H9 (cell line): ENCODE data around the gene IREB2. TPM values are rescaled to one million over a fixed set of nuclear protein-coding genes. Genes with fewer than 3 reads are reported as not detected.

Experiments
- DNase-seq: peaks from one replicate; pipeline ENCODE4 v3.0.0-alpha.2; 2017
- H2AFZ ChIP-seq: one replicate; pipeline ENCODE4 v1.6.1; 2013; ENCODE audit warnings: mild to moderate bottlenecking, low read length, control low read depth, moderate library complexity
- H2AK5ac ChIP-seq: 2 replicates; pipeline ENCODE4 v1.6.1; 2013; ENCODE audit warnings: low read length, control low read depth, mixed read lengths; ENCODE audit not compliant: insufficient read length
- H2BK120ac ChIP-seq: one replicate; pipeline ENCODE4 v1.6.1; 2013; ENCODE audit warnings: low read depth, mild to moderate bottlenecking, low read length, control low read depth, inconsistent platforms; ENCODE audit not compliant: poor library complexity, severe bottlenecking
- H2BK12ac ChIP-seq: 2 replicates; pipeline ENCODE4 v1.6.1; 2013; ENCODE audit warnings: low read length, control low read depth, mixed read lengths, low read depth; ENCODE audit not compliant: insufficient read length
- H2BK15ac ChIP-seq: 2 replicates; pipeline ENCODE4 v1.6.1; 2013; ENCODE audit warnings: low read depth, low read length, control low read depth
- H2BK20ac ChIP-seq: one replicate; pipeline ENCODE4 v1.6.1; 2013; ENCODE audit warnings: low read depth, mild to moderate bottlenecking, low read length, control low read depth, inconsistent platforms; ENCODE audit not compliant: poor library complexity, severe bottlenecking
- H2BK5ac ChIP-seq: 2 replicates; pipeline ENCODE4 v1.6.1; 2013; ENCODE audit warnings: low read length, control low read depth, mixed read lengths; ENCODE audit not compliant: insufficient read length
- H3K14ac ChIP-seq: 2 replicates; pipeline ENCODE4 v1.6.1; 2013; ENCODE audit warnings: low read length, control low read depth; ENCODE audit not compliant: insufficient read depth
- H3K18ac ChIP-seq: 2 replicates; pipeline ENCODE4 v1.6.1; 2013; ENCODE audit warnings: low read depth, mild to moderate bottlenecking, mixed read lengths, low read length, control low read depth; ENCODE audit not compliant: insufficient read length
- H3K23ac ChIP-seq: 2 replicates; pipeline ENCODE4 v1.6.1; 2013; ENCODE audit warnings: low read length, control low read depth, mixed read lengths, low read depth; ENCODE audit not compliant: insufficient read length
- H3K23me2 ChIP-seq: 2 replicates; pipeline ENCODE4 v1.6.1; 2013; ENCODE audit warnings: low read depth, mild to moderate bottlenecking, mixed read lengths, low read length, control low read depth; ENCODE audit not compliant: insufficient read length, poor library complexity, severe bottlenecking
- H3K27ac ChIP-seq: 2 replicates; pipeline ENCODE4 v1.5.1; 2013; ENCODE audit warnings: low read length, control low read depth, mixed read lengths, low read depth; ENCODE audit not compliant: insufficient read length
- H3K27me3 ChIP-seq: 2 replicates; pipeline ENCODE4 v1.6.1; 2013; ENCODE audit warnings: low read length, control low read depth, inconsistent platforms; ENCODE audit not compliant: insufficient read depth
- H3K4ac ChIP-seq: 2 replicates; pipeline ENCODE4 v1.6.1; 2013; ENCODE audit warnings: low read depth, mild to moderate bottlenecking, control low read depth, inconsistent platforms, low read length, moderate library complexity
- H3K4me1 ChIP-seq: 2 replicates; pipeline ENCODE4 v1.6.1; 2013; ENCODE audit warnings: low read length, control low read depth, inconsistent platforms; ENCODE audit not compliant: insufficient read depth
- H3K4me2 ChIP-seq: 2 replicates; pipeline ENCODE4 v1.6.1; 2013; ENCODE audit warnings: low read length, control low read depth, mixed read lengths; ENCODE audit not compliant: insufficient read length, insufficient read depth
- H3K56ac ChIP-seq: 2 replicates; pipeline ENCODE4 v1.6.1; 2013; ENCODE audit warnings: low read depth, mild to moderate bottlenecking, mixed read lengths, low read length, control low read depth; ENCODE audit not compliant: insufficient read length
- H3K79me1 ChIP-seq: 2 replicates; pipeline ENCODE4 v1.6.1; 2013; ENCODE audit warnings: low read depth, mild to moderate bottlenecking, moderate library complexity, low read length, control low read depth, inconsistent platforms; ENCODE audit not compliant: insufficient read depth, poor library complexity, severe bottlenecking
- H3K79me2 ChIP-seq: 2 replicates; pipeline ENCODE4 v1.6.1; 2013; ENCODE audit warnings: low read length, control low read depth, inconsistent platforms; ENCODE audit not compliant: insufficient read depth
- H3K9ac ChIP-seq: 2 replicates; pipeline ENCODE4 v1.6.1; 2013; ENCODE audit warnings: low read length, control low read depth, mixed read lengths; ENCODE audit not compliant: insufficient read length; ENCODE audit errors: extremely low read depth
- H3K9me3 ChIP-seq: one replicate; pipeline ENCODE4 v1.6.1; 2013; ENCODE audit warnings: low read depth, low read length, inconsistent platforms; ENCODE audit not compliant: control insufficient read depth
- H3T11ph ChIP-seq: one replicate; pipeline ENCODE4 v1.6.1; 2013; ENCODE audit warnings: mild to moderate bottlenecking, low read length, control low read depth, inconsistent platforms
- H4K20me1 ChIP-seq: one replicate; pipeline ENCODE4 v1.6.1; 2013; ENCODE audit not compliant: control insufficient read depth, insufficient read length, insufficient read depth
- H4K5ac ChIP-seq: 2 replicates; pipeline ENCODE4 v1.6.1; 2013; ENCODE audit warnings: low read depth, mild to moderate bottlenecking, mixed read lengths, low read length, control low read depth; ENCODE audit not compliant: insufficient read length
- H4K8ac ChIP-seq: replicated peaks from 2 replicates; pipeline ENCODE4 v1.6.1; 2013; ENCODE audit warnings: low read length, control low read depth, mixed read lengths, low read depth; ENCODE audit not compliant: insufficient read length
- H4K91ac ChIP-seq: 2 replicates; pipeline ENCODE4 v1.6.1; 2013; ENCODE audit warnings: low read depth, mild to moderate bottlenecking, moderate library complexity, mixed read lengths, low read length, control low read depth; ENCODE audit not compliant: insufficient read length
- H3K27ac Mint-ChIP-seq, 3 experiments: 2 replicates in 2 of 3; 3 replicates in 1 of 3; pipeline ENCODE4 v1.8.0; 2020 to 2021; ENCODE audit warnings: mixed read lengths in 3 of 3, mild to moderate bottlenecking in 1 of 3, moderate library complexity in 1 of 3
- H3K27me3 Mint-ChIP-seq: 2 replicates; pipeline ENCODE4 v1.8.0; 2021; ENCODE audit warnings: low read depth, mild to moderate bottlenecking, moderate library complexity, mixed read lengths
- H3K36me3 Mint-ChIP-seq, 3 experiments: 2 replicates in 2 of 3; 3 replicates in 1 of 3; pipeline ENCODE4 v1.8.0; 2020 to 2021; ENCODE audit warnings: low read depth in 3 of 3, mixed read lengths in 3 of 3; ENCODE audit not compliant: insufficient read depth in 1 of 3
- H3K4me1 Mint-ChIP-seq, 2 experiments: 2 replicates each; pipeline ENCODE4 v1.8.0; 2020; ENCODE audit warnings: mixed read lengths in 2 of 2
- H3K4me3 Mint-ChIP-seq, 2 experiments: 2 replicates in 1 of 2; 3 replicates in 1 of 2; pipeline ENCODE4 v1.8.0; 2020 to 2021; ENCODE audit warnings: mild to moderate bottlenecking in 2 of 2, mixed read lengths in 2 of 2, moderate library complexity in 1 of 2
- H3K9me3 Mint-ChIP-seq, 2 experiments: 2 replicates in 1 of 2; 3 replicates in 1 of 2; pipeline ENCODE4 v1.8.0; 2020; ENCODE audit warnings: mild to moderate bottlenecking in 2 of 2, mixed read lengths in 2 of 2, moderate library complexity in 1 of 2
- WGBS: extraction: QIAGEN DNeasy Blood & Tissue Kit; methylation state at CpG from one replicate; pipeline ENCODE4 v1.1.7; 2013; ENCODE audit warnings: missing lambda C conversion rate, low lambda C conversion rate, mixed read lengths; ENCODE audit not compliant: insufficient read length; ENCODE audit errors: extremely low coverage; 5-methylcytosine and 5-hydroxymethylcytosine counted together
- total RNA-seq: library from RNA; stranded (reverse); gene quantifications from 2 replicates; pipeline ENCODE4 v1.2.1, GENCODE V29; 2021
- TF ChIP-seq, protein P1 (sequence below): fragments of 200-600 bp; sonication (generic); conservative IDR thresholded peaks from 3 replicates; pipeline ENCODE4 v1.8.0; 2021; ENCODE audit warnings: antibody characterized with exemption, mild to moderate bottlenecking

Gene IREB2
- total RNA-seq, 1 experiment from 2014 or later, result 87.6 TPM

DNA sequence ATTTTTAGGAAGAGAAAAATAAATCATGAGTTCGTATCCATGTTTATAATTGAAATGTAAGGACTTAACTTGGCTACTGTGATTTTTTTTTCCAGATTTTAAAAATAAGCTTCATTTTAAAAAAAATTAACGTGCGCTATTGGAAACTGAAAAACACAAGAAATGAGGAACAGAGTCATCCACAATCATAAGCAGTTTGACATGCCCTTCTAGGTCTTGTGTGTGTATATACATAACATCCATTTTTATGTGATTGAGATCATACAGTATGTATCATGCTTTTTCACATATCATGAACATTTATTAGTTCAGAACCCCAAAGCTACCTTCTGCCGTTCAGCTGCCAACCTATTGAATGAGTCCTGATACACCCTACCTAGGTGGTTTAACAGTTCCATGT is 22.7 kb downstream of the IREB2 start:
- Histone ChIP-seq H3K4me2 (no peak overlapping the region), H3K23me2 (no peaks in the 10 kb centered on the region), H3K79me2 (peaks cover 11% of the 10 kb centered on the region; the same call in 1 of the 2 replicates), H2BK12ac (no peak overlapping the region), H2BK15ac (no peak overlapping the region), H3K79me1 (no peaks in the 10 kb centered on the region), H4K8ac (no peak overlapping the region), H3K9ac (no peak overlapping the region), H3K4me1 (peaks cover 4% of the 10 kb centered on the region; the same call in 1 of the 2 replicates), H2BK120ac (no peak overlapping the region), H2BK20ac (no peak overlapping the region), H2BK5ac (no peak overlapping the region), H3K9me3 (no peaks in the 10 kb centered on the region), H3K4ac (no peak overlapping the region), H4K5ac (no peak overlapping the region), H2AFZ (no peak overlapping the region), H3K27me3 (no peaks in the 10 kb centered on the region), H3K56ac (no peak overlapping the region), H3K14ac (no peak overlapping the region), H4K91ac (no peak overlapping the region), H2AK5ac (no peak overlapping the region), H3K23ac (no peak overlapping the region), H4K20me1 (no peaks in the 10 kb centered on the region), H3K27ac (no peak overlapping the region), H3T11ph (no peak overlapping the region), H3K18ac (no peak overlapping the region)
- no peaks in the 10 kb centered on the region for H3K9me3 Mint-ChIP-seq
- no peaks in the 10 kb centered on the region for H3K27me3 Mint-ChIP-seq
- peaks cover 24 to 34% of the 10 kb centered on the region in 2 experiments for H3K4me1 Mint-ChIP-seq
- H3K36me3 Mint-ChIP-seq, result peaks cover 11 to 26% (median 26%) of the 10 kb centered on the region in 3 experiments; a peak in 5 of 7 replicates
- H3K27ac Mint-ChIP-seq, result peak overlapping the region in 2 of 3 experiments; percentile 33 to 87; a peak in 4 of 7 replicates
- WGBS, result no CpG with 5 or more reads among the region's 4 CpGs
- TF ChIP-seq, protein P1, sequence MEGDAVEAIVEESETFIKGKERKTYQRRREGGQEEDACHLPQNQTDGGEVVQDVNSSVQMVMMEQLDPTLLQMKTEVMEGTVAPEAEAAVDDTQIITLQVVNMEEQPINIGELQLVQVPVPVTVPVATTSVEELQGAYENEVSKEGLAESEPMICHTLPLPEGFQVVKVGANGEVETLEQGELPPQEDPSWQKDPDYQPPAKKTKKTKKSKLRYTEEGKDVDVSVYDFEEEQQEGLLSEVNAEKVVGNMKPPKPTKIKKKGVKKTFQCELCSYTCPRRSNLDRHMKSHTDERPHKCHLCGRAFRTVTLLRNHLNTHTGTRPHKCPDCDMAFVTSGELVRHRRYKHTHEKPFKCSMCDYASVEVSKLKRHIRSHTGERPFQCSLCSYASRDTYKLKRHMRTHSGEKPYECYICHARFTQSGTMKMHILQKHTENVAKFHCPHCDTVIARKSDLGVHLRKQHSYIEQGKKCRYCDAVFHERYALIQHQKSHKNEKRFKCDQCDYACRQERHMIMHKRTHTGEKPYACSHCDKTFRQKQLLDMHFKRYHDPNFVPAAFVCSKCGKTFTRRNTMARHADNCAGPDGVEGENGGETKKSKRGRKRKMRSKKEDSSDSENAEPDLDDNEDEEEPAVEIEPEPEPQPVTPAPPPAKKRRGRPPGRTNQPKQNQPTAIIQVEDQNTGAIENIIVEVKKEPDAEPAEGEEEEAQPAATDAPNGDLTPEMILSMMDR, result no peak
- no peak for DNase-seq
- H3K4me3 Mint-ChIP-seq, result no peak overlapping the region
